ENCODE measurements around the gene MANSC4. TPM values are rescaled to one million over a fixed set of nuclear protein-coding genes. Genes with fewer than 3 reads are reported as not detected.

The MANSC4 gene
- not detected for polyA plus RNA-seq (2013, experiment 1 of 2; ENCODE audit: insufficient read length)
- not detected for polyA plus RNA-seq (2013, experiment 2 of 2; ENCODE audit: insufficient read length)

DNA sequence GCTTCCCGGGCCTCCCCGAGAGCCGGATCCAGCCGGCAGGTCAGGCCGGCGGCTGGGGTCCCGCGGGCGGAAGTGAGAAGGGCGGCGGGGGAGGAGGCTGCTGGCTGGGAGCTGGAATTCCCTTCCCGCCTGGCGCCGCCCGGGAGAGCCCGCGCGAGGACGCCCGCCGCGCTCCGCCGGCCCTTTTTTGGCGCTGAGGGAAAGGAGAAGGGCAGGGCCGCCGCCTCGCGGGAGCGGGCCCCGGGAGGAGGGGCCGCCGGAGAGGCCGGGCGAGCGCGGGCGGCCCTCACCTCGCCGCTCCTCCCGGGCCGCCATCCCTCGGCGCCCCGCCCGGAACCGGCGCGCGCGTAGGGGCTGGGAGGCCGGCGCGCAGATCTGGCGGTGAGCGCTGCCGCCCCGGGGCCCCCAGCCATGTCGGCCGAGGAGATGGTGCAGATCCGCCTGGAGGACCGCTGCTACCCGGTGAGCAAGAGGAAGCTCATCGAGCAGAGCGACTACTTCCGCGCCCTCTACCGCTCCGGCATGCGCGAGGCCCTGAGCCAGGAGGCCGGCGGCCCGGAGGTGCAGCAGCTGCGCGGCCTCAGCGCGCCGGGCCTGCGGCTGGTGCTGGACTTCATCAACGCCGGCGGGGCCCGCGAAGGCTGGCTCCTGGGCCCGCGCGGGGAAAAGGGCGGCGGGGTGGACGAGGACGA, at the start of gene MANSC4, which contains the start of gene KLHL42:
TSS of gene MANSC4 (minus strand) at position 317 of the 692 bp plus-strand sequence. CDS start 8,960 bp downstream, outside the sequence.
TSS of gene KLHL42 (plus strand) at position 314 of the 692 bp plus-strand sequence. CDS start at position 412, 98 bp downstream.
- DNase-seq: peak; percentile 87

DNA sequence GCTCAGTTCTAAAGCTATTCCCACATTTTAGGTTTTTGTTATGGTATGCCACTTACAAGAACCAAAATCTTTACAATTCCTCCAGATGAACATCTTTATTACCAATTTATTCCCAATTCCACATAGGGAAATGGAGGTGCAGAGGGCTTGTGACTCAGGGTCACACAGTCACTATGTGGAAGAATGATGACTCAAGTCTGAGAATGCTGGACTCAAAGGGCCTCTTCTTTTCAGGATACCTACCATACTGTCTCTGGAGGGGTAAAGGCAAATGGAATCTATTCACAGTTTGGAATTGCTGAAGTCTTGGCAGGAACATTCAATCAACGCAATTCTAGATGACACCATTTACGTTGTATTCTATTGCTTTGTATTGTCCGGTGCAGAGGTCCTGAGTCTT, 48.2 kb upstream of the MANSC4 start:
- peak; percentile 9 for DNase-seq

DNA sequence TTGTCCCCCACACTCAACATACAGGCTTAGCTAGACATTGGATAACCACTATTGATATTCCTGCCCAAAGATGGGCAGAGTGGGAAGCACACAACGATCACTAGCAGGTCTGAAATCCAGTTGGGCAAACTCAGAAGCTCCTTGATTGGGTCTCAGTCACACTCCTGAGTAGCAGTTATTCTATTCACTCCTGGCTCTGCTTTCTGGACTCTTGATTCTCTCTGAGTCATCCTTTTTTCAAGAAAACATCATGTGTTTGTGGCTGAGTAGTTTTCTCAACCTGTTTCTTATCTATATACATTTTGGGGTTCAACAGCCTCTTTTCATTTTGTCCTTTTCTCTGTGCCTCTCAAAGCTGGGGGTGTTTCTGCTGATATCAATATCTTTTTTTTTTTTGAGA, 46.0 kb upstream of the MANSC4 start:
- no peak for DNase-seq

DNA sequence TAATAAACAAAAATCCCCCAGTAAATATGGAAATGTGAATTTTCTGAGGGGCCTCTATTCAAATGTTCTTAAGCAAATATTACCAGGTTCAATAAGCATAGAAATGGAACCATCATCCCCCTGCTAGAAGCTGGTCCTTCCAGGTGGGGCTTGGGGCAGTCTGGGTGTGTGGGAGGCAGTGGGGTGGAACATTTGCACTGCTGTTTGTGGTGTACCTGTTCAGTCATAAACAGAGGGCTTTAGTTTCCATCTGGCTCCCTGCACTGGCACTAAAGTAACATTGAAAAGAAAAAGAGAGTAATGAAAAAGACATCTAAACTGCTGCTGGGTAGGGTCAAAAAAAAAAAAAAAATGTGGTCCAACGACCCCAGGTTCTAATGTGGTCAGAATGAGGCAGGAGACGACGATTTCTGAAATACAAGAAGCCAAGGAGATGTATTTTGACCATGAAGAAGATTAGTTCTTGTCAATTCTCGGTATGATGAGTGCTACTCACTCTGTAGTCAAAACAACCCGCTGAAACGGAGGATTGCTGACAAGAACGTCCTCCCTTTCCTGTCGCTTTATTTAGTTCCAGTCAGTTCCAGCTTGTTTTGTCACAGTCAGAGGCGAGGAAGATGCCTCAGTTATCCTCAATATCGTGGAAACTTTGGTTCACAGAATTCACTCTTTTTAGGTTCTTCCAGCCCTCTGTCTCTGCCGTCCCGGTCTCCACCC, 44.2 kb upstream of the MANSC4 start:
- no peak for DNase-seq

DNA sequence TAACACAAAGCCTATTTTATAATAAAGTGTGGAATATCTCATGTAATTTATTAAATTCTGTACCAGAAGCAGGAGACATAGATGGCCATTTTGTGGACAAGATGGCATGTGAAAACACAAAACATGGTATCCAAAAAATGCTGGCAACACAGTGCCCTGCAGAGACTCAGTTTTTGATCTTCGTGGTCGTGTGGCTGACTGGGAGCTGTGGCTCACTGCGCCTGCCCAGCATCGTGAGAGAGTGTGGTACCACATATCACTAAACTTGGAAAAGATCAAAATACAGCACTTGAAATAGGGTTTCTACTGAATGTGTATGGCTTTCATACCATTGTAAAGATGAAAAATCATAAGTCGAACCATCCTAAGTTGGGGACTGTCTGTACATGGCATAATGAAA, 43.0 kb upstream of the MANSC4 start:
- no peak for DNase-seq

DNA sequence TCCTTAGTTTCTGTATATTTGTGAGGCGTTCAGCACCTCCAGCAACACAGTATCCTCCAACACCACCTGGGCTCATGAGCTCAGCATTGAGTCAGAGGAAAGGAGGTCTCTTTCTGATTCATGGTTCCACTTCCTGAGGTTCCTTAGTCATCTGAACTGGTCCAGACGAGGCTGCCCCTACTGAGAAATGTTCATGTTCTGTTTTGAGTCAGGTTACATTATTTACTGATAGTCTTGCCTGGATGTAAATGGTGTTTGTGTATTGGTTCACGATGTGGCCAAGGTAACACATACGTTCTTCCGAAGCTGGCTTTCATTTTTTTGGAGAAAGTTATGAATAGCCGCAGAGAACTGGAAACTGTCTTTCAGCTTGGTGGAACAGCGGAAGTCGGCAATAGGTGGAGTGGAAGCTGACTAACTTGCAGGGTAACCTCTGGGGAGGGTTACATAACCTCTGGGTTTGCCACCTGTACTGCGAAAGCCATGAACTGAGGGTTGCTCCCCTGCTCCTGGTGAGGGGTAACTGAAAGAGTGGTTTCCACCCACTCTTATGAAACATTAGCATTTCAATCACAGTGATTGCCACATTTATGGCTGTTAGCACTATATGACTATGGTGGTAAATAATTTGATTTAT, 42.2 kb upstream of the MANSC4 start:
- DNase-seq: peak; percentile 65

DNA sequence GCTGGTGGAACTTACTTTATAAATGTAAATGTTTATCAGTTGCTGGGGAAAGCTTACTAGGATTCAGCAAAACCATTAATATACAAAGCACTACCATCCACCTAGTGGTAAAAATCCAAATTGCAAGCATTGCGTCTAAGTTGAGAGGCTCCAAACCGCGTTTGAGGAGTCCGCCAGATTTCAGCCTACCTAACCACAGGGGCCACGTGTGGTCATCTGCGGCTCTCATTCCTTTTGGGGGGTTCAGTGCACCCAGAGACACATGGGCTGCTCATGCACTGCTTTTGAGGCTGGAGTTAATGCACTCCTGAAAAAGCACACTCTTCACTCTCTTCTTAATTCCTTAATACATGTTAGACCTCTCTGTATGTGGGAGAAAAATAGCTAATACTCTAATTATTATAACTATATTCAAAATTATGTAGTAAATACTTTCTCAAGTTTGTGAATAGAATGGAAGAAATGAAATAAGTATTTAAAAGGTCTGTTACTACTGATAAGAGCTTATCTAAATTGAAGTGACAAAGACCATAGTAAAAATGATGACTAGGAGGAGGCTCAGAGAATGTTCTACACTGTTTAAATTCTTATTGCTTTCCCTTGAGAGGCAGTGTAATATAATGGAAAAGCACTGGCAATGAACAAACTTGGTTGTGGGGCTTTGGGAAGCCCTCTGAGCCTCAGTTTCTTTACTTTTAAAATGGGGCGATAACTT, 41.4 kb upstream of the MANSC4 start:
- peak; percentile 70 for DNase-seq

DNA sequence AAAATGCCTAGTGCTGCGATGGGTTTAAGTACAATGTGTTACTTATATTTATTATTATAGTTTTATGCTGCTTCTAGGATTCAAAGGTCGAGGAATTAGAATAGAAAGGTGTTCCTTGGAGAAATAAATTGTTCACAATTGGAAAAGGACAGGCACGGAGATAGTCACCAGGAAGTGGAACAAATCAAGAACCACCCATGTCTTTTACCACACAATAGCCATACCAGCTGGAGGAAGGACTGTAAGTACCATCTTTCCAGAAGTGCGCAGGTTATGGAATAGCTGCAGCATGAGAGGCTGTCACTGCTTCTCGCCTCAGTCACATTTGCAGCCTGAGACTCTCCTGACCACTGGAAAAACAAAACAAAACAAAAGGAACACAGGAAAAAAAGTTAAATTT, 40.5 kb upstream of the MANSC4 start:
- no peak for DNase-seq

DNA sequence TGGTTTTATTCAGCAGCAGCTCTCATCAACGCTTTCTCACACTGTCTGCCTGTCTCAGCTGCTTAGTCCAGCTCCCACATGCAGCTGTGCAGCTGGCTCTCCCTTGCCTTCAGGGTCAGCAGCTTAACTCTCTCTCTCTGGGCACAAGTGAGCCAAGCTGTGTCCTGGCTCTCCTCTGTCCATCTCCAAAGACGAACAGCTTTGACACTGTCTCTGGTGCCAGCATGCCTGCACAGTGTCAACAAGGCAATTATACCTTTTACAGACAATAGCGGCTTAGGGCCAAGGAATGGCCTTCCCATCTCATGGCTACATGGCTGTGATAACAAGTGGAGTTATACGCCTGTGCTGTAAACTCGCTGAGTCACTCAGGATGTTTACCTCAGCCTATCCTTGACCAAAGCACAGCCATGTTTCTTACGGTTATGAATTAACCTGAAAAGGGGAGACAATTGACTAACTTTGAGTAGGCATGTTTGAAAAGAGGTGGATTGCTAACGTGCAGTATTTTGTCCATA, 38.4 kb upstream of the MANSC4 start:
- no peak for DNase-seq

DNA sequence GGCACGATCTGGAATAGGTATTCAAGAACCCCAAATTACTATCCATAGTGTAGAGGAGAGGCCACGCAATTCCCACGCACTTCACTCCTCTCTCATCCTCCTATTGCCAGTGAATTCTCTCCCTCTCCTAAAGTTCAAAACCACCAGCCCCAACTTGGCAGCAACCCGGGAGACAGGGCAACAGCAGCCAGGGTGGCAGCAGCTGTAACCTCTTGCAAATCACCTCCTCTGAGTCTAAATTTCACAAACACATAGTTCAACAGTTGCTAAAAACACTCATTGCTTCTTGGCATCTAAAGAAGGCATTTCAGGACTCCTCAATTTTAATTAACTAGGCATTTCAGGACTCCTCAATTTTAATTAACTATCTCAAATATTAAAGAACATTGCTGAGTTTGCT, 37.7 kb upstream of the MANSC4 start:
- no peak for DNase-seq

DNA sequence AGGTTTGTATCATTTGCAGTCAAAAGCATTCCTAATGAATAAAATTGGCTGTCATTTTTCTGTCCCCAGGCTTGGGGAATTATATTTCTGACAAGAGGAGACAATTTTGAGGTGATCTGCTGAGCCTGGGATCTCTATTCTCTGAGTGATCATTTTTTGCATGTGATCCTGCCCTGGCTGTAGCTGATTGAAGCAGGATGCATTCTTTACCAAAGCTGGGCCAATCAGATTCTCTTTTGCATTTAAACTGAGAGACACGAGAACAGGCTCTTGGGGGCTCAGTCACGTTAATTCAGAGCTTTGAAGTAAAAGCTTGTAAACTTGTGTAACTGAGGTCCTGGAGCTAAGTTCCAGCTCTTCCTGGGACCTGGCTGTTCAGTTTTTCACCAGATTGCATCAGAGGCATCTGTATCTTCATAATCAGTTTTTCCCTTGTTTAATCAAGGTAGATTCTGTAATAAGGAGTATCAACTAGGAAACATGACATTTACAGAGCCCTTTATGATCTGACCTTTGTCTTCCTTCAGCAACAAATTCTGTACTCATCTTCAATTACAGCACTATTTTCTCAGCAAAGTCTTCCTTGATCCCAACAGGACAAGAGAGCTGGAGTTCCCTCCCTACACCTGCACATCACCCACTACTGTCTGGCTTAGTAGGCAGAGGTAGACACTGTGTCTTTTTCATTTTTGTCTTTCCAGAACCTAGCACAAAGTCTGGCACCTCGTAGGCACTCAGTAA, 35.0 kb upstream of the MANSC4 start:
- DNase-seq: peak; percentile 7

DNA sequence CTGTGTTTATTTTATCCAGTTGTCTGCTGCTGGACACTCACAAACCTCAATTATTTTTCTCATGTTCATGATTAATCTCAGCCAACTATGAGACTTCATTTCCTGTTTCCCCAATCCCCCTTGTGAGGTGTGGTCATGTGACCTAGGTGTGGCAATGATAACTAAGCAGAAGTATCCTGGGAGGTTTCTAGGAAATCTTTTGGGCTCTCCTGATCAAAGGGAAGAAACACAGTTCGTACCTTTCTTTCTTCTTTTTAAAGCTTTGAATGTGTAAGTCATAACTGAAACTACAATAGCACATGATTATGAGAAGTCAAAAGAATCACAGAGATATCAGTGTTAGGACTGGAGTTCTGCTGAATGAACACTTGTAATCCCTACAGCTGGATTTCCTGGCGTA, 34.4 kb upstream of the MANSC4 start:
- DNase-seq: peak; percentile 7

DNA sequence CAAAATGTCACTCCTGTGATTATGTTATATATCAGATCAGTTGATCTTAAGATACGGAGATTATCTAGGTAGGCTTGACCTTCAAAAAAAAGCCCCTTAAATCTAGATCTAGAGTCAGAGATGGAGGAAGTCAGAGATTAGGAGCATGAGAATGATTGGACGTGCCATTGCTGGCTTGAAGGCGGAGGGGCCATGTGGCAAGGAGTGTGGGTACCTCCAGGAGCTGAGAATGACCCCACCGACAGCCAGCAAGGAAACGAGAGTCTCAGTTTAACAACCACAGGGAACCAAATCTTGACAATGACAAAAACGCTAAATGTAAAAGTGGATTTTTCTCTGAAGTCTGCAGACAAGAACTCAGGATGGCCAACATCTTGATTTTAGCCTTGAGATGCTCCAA, 32.5 kb upstream of the MANSC4 start:
- no peak for DNase-seq

DNA sequence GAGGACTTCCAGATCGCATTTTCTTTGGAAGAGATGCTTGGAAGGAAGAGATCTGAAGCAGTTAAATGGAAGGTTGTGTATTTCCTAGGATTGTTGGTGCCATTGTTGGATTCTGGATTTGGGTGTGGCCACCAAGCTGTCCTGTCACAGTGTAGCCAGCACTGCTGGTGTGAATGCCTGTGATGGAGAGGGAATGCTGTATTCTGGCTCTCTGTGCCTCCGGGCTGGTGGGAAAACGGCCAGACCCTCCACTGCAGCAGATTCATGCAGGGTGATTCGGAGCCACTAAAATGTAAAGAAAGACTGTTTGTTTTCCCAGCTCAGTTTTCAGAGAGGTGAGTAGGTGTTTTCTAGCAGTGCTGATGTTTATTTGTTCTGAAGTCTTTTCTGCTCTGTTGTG, 30.7 kb upstream of the MANSC4 start:
- DNase-seq: peak; percentile 2

DNA sequence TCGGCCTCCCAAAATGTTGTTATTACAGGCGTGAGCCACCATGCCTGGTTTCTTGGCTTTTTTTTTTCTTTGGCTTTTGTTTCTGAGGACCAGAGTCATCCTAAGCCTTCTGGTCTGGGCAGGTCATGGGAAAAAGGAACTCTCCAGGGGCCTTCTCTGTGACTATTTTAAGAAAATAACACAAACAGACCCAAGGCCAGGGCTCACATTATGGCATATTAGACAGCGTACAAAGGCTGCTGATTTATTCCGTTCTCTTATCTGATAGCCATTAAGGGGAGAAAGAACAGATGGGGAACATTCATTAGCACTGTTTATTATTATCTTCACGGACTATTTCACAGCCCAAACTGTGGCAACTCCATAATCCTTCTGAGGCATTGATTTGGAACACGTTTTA, 28.8 kb upstream of the MANSC4 start:
- DNase-seq: no peak

DNA sequence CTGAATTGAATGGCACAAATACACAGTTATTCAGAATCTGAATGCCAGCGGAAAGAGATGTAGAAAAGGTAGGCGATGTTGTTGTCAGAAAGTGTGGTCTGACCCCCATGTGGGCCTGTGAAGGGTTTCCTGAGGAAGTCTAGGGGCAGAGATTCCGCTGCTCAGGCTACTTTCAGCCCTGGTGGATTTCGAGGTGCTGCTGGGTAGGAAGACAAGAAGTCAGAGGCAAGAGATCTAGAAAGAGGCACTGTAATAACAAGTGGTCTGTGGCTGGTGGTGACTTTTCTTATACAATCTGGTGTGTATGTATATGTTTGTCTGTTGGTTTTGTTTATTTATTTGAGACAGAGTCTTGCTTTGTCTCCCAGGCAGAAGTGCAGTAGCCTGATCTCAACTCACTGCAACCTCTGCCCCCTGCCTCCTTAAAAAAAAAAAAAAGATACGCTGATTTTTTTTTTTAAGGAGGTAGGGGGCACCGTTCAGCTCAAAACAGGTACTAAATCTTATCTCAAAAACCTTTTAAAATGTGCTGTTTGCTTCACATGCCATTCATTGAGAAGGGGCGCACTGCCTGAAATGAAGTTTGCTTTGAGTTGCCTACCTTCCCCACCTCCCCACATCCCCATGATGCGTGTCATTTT, 27.1 kb upstream of the MANSC4 start:
- no peak for DNase-seq

DNA sequence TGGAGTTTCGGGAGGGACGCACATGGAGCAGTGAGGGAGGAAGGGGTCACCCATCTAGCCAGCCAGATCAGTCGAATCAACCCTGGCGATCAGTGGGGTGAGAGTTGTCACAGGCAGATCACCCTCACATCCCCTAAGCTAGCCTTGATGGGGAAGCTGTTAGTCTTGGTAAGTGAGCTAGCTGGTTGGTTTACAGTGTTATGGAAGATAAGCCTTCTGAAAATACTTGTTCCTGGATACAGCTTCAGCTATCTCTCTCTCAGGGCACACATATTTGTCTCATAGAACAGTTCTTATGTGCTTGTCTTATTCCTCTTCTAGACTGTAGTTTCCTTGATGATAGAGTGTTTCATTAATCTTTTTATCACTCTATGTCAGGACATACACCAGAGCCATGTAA, 26.2 kb upstream of the MANSC4 start:
- DNase-seq: no peak

DNA sequence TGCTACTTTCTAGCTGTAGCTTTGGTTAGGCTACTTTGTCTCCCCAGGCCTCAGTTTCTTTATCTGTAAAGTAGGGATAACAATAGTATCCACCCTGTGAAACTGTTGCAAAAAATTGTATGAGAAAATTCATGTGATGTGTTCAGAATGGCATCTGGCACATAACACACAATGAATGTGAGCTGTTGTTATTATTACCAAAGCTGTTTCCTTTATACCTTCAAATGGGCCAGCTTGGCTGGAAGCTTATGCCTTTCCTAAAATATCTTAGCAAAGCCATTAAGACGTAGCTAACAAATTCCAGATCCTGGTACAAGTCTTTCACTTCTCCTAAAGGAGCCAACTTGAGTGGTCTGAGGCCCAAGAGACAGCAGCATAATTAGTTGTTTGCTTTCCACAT, 25.2 kb upstream of the MANSC4 start:
- DNase-seq: peak; percentile 47

DNA sequence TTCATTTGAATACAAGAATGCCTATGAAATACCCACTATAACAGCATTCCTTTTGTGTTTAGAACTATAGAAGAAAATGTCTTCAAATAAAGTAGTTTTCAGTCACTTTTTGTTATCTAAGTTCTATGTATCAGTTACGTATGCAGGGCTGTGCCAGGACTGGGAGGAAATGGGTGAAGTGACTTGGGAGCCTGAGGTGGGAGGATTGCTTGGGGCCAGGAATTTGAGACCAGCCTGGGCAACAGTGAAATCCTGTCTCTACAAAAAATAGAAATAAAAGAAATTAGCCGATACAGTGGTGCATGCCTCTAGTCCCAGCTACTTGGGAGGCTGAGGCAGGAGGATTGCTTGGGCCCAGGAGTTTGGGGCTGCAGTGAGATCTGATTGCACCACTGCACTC, 22.9 kb upstream of the MANSC4 start:
- no peak for DNase-seq

DNA sequence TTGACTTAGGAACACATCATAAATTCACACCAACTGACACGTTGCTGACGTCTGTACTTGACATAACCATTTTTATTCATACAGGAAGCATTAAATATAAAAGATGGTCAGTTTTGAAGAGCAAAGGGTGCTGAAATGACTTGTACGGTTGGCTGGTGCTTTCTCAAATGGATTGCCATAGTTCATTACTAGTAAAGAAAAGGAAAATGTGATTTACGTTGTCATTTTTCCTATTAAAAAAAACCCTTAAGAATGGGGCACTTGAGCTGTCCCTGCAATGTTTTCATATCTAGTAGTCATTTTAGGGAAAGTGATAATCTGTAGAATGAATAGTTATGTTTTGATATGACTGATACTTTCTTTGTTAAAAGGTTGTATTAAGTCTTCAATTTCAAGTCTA, 22.5 kb upstream of the MANSC4 start:
- no peak for DNase-seq

DNA sequence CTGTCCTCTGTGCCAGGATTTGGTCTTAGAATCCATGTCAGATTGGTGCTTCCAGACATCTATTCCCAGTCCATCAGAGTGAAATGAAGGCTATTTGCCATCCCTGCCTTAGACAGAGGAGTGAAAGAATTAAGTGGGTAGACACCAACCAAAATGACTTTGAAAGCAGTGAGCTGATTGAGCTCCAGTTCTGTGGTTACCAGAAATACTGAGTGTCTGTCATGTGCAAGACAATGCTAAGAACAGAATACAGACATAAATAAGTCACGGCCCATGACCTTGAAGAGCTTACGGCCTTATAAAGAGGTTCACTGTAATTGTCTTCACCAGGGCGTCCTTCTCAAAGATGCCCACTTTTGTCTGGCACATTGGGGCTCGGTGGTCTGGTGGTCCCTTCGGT, 21.6 kb upstream of the MANSC4 start:
- no peak for DNase-seq
